GM19043 (cell line): Measurements from ENCODE around the gene ATP8B3.

Source experiments
- ATAC-seq: cut with Tn5 transposase; IDR thresholded peaks from one replicate; pipeline ENCODE4 v1.9.1; 2021; ENCODE audit warnings: low read depth; ENCODE audit not compliant: unreplicated experiment

ATP8B3 gene

GRCh38 chr19:1811942-1812425 is at the start of gene ATP8B3:
Gene ATP8B3, minus strand, starts transcription at chr19:1812276. Its CDS starts 540 bp downstream, at chr19:1811736.
- ATAC-seq, result peak; percentile 14

DNA sequence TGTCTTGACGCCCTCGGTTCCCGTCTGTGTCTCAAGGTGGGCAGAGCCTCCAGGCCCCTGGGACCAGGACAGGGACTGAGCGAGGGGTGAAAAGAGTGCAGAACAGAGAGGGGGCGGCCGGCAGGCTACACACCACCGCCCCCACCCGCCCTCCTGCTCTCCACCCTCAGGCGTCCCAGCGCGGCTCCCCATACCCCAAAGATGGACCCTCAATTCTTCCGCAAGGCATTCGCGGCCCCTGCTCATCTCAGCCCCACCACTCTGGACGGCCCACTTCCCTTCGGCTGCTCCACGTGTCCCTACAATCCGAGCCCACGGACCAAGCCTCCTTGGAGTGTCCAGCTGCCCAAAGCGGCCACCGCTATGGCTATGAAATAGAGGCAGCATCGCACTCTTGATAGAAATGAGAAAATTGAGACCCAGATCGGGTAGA is 49.5 kb upstream of the ATP8B3 start:
- ATAC-seq, result no peak

DNA sequence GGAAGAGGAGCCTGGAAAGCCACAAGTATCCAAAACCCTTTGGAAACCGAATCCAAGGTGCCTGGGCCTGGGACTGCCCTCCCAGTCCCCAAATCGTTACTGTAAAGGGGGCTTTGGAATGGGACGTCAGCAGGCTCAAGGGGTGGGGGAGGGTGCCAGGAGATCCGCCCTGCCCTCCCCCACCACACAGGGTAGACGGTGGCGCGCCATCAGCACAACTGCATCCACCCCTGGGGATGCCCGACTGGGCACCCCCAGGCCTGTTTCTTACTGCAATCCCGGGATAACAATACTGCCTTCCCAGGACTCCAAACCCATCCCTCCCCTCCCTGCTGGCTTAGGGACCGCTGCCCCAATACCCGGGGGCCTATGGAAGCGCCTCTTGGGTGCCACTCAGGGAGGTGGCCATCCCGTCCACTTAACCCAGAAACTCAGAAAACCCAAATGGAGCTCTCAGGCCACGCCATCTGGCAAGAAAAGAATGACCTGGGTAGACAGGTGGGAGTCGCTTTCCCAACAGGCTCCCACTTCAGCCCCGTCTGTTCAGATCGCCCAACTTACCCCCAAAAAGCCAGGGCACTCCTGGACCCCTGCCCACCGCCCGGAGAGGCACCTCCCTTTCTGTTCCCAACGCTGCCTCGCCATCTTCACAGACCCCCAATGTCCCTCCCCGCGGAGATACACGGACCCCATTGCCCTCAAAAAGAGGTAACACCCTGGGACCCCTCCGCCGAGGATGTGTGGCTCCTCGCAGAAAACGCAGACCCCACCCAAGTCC is 48.9 kb upstream of the ATP8B3 start:
- no peak for ATAC-seq

DNA sequence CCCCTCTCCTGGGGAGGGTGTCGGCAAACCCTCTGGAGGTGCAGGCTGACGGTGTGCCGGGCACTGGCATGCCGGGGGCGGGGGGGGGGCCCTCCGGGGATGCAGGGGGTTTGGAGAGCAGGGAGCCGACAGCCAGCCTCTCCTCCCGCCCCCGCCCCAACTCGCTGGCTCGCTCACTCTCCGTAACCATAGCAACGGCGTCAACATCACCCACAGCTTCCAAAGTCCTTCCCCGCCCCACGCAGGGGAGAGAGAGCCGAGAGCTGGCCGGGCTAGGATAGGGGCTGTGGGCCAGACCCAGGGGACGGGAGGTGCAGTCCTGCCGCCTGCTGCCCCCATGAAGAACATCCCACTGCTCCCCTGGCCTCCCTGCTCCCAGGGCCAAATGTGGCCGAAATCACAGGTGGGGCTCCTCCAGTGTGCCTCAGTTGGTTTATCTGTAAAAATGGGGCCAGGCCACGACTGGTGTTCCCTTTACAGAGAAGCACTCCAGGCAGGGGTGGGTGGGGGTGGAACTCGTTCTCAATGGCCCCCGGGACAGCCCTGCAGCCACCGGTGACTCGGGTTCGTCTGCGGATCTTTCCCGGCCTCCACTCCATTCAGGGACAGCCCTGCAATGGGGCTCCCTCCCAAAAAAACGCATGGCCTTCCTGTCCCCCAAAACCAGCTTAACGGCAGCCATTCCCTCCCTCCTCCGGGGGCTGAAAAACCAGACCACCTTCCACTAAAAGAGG is 48.1 kb upstream of the ATP8B3 start:
- no peak for ATAC-seq

GRCh38 chr19:1859331-1859781 is 47.3 kb upstream of the ATP8B3 start:
- ATAC-seq, result no peak

DNA sequence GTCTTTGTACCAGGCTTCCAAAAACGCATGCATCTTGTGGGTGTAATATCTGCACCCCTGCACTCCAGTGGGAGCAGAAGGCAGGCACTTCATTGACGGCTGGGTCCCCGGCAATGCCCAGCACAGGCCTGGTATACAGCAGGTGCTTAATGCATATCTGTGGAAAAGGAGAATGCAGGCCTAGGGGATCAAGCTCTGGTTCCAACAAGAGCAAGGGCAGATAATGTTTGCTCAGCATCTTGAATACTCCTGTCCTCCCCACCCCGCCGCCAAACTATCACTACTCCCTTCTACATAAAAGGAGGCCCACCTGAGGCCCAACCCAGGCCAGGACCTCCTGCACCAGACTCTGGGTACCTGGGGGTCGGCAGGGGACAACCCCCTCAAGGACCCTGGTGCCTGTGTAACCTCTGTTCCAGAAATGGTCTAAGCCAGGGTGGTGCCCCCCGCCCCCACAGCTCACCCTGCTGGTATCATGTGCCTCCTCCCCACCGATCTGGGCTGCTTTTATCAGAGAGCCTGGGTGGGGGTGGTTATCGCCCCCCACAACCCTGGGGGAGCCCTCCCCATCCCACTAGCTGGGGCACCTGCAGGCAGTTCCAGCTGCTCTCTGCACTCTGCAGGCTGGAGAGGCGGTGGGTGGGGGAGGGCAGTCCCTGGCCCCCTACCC is 46.5 kb upstream of the ATP8B3 start:
- no peak for ATAC-seq

GRCh38 chr19:1857648-1858326 is 45.7 kb upstream of the ATP8B3 start:
- ATAC-seq, result no peak

- ATAC-seq, result no peak
These were observed 44.9 kb upstream of the ATP8B3 start for GRCh38 chr19:1856698-1857603.

DNA sequence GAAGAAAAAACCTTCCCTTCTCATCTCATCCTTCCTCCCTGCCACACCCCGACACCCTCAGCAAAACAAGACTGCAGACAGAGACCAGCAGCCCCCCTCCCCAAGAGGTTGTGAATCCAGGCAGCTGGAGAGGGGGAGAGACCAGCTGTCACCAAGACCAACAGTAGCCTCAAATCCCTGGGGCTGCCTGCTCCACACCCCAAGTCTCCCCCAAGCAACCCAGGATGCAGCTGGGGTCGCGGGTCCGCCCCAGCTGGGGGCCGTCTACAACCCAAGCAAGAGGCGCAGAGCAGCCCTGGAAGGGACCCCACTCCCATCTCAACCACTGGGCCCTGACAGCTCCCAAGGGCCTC is 44.2 kb upstream of the ATP8B3 start:
- ATAC-seq, result no peak

- ATAC-seq, result no peak
These were observed 43.8 kb upstream of the ATP8B3 start for GRCh38 chr19:1855828-1856255.

DNA sequence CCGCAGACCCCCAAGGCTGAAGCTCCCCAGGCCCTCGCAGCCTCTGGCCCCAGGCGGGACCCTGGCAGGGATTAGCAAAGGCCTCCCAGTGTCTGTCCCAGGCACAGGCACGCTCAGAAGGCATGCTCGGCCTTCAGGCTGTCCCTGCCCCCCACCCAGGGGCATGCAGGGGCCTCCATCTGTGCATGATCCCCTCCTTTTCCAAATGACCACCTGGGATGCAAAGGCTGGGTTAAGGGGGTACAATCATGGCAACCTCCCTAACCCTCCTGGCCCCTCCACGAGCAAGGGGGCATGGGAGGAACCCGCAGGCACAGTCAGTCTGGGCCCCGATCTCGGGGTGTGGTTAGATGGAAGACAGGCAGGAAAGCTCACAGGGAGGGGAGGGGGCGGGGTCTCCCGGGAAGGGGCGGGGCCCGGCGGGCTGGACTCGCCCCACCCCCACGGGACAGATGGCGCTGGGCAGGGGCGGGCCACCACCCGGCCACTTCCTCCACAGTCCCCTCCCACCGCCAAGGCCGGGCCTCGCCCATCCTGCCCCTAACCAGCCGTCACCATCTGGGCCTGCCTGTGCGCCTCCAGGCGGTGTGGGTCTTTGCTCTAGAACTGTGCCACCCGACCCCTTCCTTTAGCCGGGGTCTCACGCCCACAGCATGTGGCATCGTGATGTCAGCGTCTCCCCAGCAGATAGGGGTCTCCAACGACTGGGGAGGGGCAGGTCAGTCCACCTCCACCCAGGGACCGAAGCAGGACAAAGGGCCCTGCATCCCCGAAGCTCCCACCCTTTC is 43.2 kb upstream of the ATP8B3 start:
- peak; percentile 44 for ATAC-seq

DNA sequence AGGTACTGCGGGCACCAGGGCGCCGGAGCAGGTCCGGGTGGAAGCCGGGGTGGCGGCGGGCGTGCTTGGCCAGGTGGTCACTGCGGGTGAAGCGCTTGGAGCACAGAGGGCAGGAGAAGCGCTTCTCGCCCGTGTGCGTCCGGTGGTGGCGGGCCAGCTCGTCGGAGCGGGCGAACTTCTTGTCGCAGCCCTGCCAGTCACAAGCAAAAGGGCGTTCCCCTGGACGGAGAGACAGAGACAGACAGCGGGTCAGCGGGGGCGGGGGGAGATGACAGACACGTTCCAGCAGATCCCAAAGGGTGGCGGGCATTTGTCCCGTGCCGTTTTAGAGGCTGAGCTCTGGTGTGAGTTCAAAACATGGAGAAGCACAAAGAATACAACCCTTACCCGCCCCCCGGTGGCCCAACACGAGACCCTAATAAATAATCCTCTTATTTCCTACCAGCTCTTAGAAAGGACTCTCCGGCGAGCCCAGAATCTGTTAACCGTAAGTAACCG is 42.5 kb upstream of the ATP8B3 start:
- ATAC-seq, result no peak

- no peak for ATAC-seq
These were observed 42.0 kb upstream of the ATP8B3 start for GRCh38 chr19:1854039-1854541.

DNA sequence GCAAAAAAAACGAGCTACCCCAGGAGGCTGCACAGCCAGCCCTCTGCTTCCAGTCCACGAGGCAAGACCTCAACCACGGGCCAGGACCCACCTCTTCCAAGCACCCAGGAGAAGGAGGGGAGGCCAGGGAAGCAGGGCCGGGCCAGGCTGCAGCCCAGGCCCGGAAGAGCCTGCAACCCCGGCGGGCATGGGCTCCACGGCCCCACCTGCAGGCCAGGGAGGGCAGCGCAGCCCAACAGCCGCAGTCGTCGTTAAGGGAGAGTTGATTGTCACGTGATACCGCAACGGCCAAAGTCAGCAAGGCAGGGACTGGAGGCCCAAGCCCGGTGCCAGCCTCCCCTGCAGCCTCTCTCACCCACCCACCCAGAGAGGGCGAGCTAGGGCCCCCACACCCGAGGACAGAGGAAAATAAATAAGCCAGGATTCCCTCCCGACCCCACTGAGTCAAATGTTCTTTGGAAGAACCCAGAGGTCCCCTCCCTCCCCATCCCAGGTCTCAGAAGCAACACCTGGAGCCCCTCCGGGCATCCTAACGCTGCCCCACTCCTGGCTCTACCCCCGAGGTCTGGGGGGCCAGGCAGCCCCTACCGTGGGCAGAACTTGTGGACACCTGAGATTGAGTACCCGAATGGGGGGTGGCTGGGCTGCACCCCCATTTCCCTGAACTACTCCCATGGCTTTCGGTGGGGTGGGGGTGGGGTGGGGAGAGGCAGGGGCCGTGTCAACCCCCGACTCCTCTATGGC is 41.4 kb upstream of the ATP8B3 start:
- no peak for ATAC-seq

GRCh38 chr19:1852581-1853128 is 40.6 kb upstream of the ATP8B3 start:
- no peak for ATAC-seq

- ATAC-seq, result no peak
These were observed 39.8 kb upstream of the ATP8B3 start for GRCh38 chr19:1851654-1852580.
